Liver (tissue), 9 donors: ENCODE data around the gene SORL1. TPM values are rescaled to one million over a fixed set of nuclear protein-coding genes. Genes with fewer than 3 reads are reported as not detected.
A peak's percentile ranks its signal among the peaks of the same experiment; 100 is the strongest.

Experiments
- DNase-seq: peaks from one replicate; pipeline ENCODE4 v3.0.0-alpha.2; 2017; ENCODE audit warnings: low spot score
- H3K27ac ChIP-seq, 2 donors: one replicate each; pipeline ENCODE4 v1.7.0; 2013; ENCODE audit warnings: inconsistent platforms in 2 of 2, low read length in 2 of 2, control low read depth in 1 of 2, low read depth in 1 of 2, mild to moderate bottlenecking in 1 of 2
- H3K27me3 ChIP-seq, 4 donors: one replicate each; pipeline versions ENCODE4 v1.6.1 to v1.7.0; 2013; ENCODE audit warnings: low read length in 3 of 4, inconsistent platforms in 1 of 4, mild to moderate bottlenecking in 1 of 4, moderate library complexity in 1 of 4; ENCODE audit not compliant: control insufficient read depth in 4 of 4, insufficient read depth in 4 of 4
- H3K36me3 ChIP-seq, 4 donors: one replicate each; pipeline versions ENCODE4 v1.6.1 to v1.7.0; 2013; ENCODE audit warnings: low read length in 3 of 4, mild to moderate bottlenecking in 3 of 4, low read depth in 1 of 4, moderate library complexity in 1 of 4; ENCODE audit not compliant: control insufficient read depth in 4 of 4, insufficient read depth in 3 of 4
- H3K4me1 ChIP-seq, 4 donors: one replicate each; pipeline versions ENCODE4 v1.6.1 to v1.7.0; 2013; ENCODE audit warnings: low read length in 3 of 4, mild to moderate bottlenecking in 3 of 4, moderate library complexity in 1 of 4; ENCODE audit not compliant: control insufficient read depth in 4 of 4, insufficient read depth in 4 of 4
- H3K4me3 ChIP-seq, 3 donors: one replicate each; pipeline versions ENCODE4 v1.6.1 to v1.7.0; 2013; ENCODE audit warnings: low read length in 3 of 3, control low read depth in 1 of 3, low read depth in 1 of 3, mild to moderate bottlenecking in 1 of 3
- H3K9ac ChIP-seq, 2 donors: one replicate each; pipeline ENCODE4 v1.7.0; 2013; ENCODE audit warnings: low read length in 2 of 2, mild to moderate bottlenecking in 2 of 2, moderate library complexity in 2 of 2, control low read depth in 1 of 2, low read depth in 1 of 2
- H3K9me3 ChIP-seq, 4 donors: one replicate each; pipeline versions ENCODE4 v1.6.1 to v1.7.0; 2013; ENCODE audit warnings: low read length in 3 of 4; ENCODE audit not compliant: control insufficient read depth in 4 of 4
- ATF3 ChIP-seq: IDR thresholded peaks from 2 replicates; pipeline ENCODE4 v1.6.1; 2016; ENCODE audit warnings: antibody characterized with exemption
- EGR1 ChIP-seq, 2 donors: IDR thresholded peaks; 2 replicates each; pipeline ENCODE4 v1.6.1; 2016 to 2018; ENCODE audit warnings: antibody characterized with exemption in 2 of 2, low read depth in 2 of 2
- FOXA1 ChIP-seq: IDR thresholded peaks from 2 replicates; pipeline ENCODE4 v1.6.1; 2016; ENCODE audit warnings: antibody characterized with exemption
- FOXA2 ChIP-seq: IDR thresholded peaks from 2 replicates; pipeline ENCODE4 v1.6.1; 2016; ENCODE audit warnings: antibody characterized with exemption
- GABPA ChIP-seq, 2 donors: IDR thresholded peaks in 1 of 2; conservative IDR thresholded peaks in 1 of 2; 2 replicates each; pipeline ENCODE4 v1.6.1; 2016; ENCODE audit warnings: antibody characterized with exemption in 2 of 2, mild to moderate bottlenecking in 1 of 2, moderate library complexity in 1 of 2
- HNF4A ChIP-seq, 2 donors: conservative IDR thresholded peaks; 2 replicates each; pipeline ENCODE4 v1.6.1; 2016; ENCODE audit warnings: antibody characterized with exemption in 2 of 2, mild to moderate bottlenecking in 2 of 2
- HNF4G ChIP-seq: IDR thresholded peaks from 2 replicates; pipeline ENCODE4 v1.6.1; 2016; ENCODE audit warnings: antibody characterized with exemption
- JUND ChIP-seq, 2 donors: IDR thresholded peaks; 2 replicates each; pipeline ENCODE4 v1.6.1; 2016; ENCODE audit warnings: antibody characterized with exemption in 2 of 2
- MAX ChIP-seq: IDR thresholded peaks from 2 replicates; pipeline ENCODE4 v1.6.1; 2016; ENCODE audit warnings: antibody characterized with exemption
- NR2F2 ChIP-seq: IDR thresholded peaks from 2 replicates; pipeline ENCODE4 v1.6.1; 2016; ENCODE audit warnings: antibody characterized with exemption
- RAD21 ChIP-seq, 2 donors: IDR thresholded peaks; 2 replicates each; pipeline ENCODE4 v1.6.1; 2016; ENCODE audit warnings: antibody characterized with exemption in 2 of 2, mild to moderate bottlenecking in 2 of 2
- REST ChIP-seq: IDR thresholded peaks from 2 replicates; pipeline ENCODE4 v1.6.1; 2016; ENCODE audit warnings: antibody characterized with exemption, mild to moderate bottlenecking
- RXRA ChIP-seq, 2 donors: IDR thresholded peaks; 2 replicates each; pipeline ENCODE4 v1.6.1; 2017 to 2018; ENCODE audit warnings: antibody characterized with exemption in 2 of 2, mild to moderate bottlenecking in 1 of 2
- SP1 ChIP-seq: IDR thresholded peaks from 2 replicates; pipeline ENCODE4 v1.6.1; 2018; ENCODE audit warnings: antibody characterized with exemption, mild to moderate bottlenecking
- TAF1 ChIP-seq: conservative IDR thresholded peaks from 2 replicates; pipeline ENCODE4 v1.6.1; 2016; ENCODE audit warnings: antibody characterized with exemption, mild to moderate bottlenecking
- YY1 ChIP-seq: IDR thresholded peaks from 2 replicates; pipeline ENCODE4 v1.6.1; 2016; ENCODE audit warnings: antibody characterized with exemption, mild to moderate bottlenecking
- whole genome bisulfite sequencing: extraction: QIAGEN DNeasy Blood & Tissue Kit; methylation state at CpG from one replicate; pipeline ENCODE4 v1.1.7; 2013; 5-methylcytosine and 5-hydroxymethylcytosine counted together
- polyA plus RNA-seq, 2 donors: library from polyadenylated mRNA; stranded (reverse) in 1 of 2; unstranded in 1 of 2; fragments of 200-250 nt in 1 of 2; fragments of >200 nt in 1 of 2; fragmentation: Nextera tagmentation in 1 of 2; extraction: Ambion mirVana in 1 of 2; gene quantifications; one replicate each; pipeline versions ENCODE4 v1.2.1 to v1.2.3, GENCODE V29; 2013 to 2015
- total RNA-seq, 2 donors: library from RNA; depleted of rRNA; stranded (reverse); fragments of >200 nt; gene quantifications; one replicate each; pipeline ENCODE4 v1.2.3, GENCODE V29; 2014
- TF ChIP-seq, protein P1 (sequence below): fragments of 150-350 bp; IDR thresholded peaks from 2 replicates; pipeline ENCODE4 v1.5.1; 2017; ENCODE audit warnings: improper control_type of control experiment, low read depth, low read length; ENCODE audit not compliant: missing input control
- TF ChIP-seq, protein P2 (sequence below): IDR thresholded peaks from 2 replicates; pipeline ENCODE4 v1.6.1; 2016; ENCODE audit warnings: antibody characterized with exemption
- donor health status: healthy.
- donor health status: healthy.
- donor health status: healthy.
- donor health status: healthy.
- donor health status: healthy.

Gene SORL1
- total and polyA plus RNA-seq, 4 donors: 14.6 to 124 (median 25.4) TPM

DNA sequence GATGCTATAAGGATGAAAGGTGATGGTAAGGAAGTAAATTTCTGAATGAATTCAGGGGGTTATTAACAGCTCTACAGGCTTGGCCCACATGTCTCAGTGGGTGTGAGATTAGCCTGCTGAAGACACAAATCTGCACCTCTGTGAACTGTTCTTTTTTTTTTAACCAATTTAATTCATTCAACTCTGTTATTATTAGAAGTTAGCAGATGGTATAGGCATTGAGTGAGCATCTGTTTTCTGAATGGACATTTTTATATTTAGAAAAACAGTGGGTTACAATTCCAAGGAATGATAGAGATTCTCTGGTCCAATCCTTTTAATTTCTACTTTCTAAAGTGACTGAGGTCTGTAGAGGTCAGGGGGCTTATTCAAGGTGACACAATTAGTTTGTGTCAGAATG lies 122.7 kb downstream of the SORL1 start:
- Histone ChIP-seq H3K27ac (peak overlapping the region; percentile 67 to 78), H3K27me3 (no peaks in the 10 kb centered on the region), H3K9ac (no peak overlapping the region), H3K36me3 (peaks cover 6 to 24% (median 18%) of the 10 kb centered on the region in 4 donors), H3K4me1 (peaks cover 2 to 21% (median 6%) of the 10 kb centered on the region in 4 donors), H3K4me3 (no peak overlapping the region), H3K9me3 (no peaks in the 10 kb centered on the region)
- DNase-seq: no peak
- TF ChIP-seq RXRA (IDR thresholded peaks at IDR 0.05): no peak
- TF ChIP-seq ATF3: no peak
- no peak for TF ChIP-seq SP1
- no peak for TF ChIP-seq MAX
- no peak for TF ChIP-seq GABPA (IDR thresholded peaks at IDR 0.05 in 1 of 2, conservative IDR thresholded peaks at IDR 0.05 in 1 of 2)
- TF ChIP-seq HNF4G: no peak

DNA sequence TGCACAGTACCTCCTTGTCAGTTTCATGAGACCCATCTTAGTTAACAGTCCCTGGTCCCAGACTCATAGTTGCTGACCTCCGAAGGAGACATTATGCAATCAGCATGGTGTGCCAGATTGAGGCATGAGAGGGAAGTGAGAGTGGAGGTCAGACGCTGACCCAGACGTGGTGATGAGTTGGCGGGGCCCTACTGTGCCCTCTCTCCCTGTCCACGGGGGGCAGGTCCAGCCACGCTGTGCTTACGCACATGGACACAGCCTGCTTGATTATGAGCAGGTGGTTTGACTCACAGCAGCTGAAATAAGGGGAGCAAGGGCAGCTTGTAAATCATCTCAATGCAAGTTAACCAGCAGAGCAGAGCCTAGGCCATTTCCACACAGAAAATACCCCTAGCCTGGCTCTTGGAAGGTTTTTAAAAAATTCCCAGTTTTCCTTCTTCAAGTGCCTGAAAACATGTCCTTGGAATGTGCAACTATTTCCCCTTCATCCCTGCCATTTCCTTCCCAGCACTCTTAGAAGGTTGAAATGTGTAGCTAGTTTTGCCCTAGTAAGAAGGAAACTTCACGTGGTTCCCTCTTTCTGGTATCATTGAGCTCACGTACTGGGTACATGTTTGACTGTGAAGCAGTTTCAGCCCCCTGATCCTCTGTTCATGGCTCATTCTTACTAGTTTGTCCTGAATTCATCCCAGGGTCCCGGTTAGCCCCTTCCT lies 123.3 kb downstream of the SORL1 start:
- Histone ChIP-seq H3K27me3 (no peaks in the 10 kb centered on the region), H3K36me3 (peaks cover 6 to 24% (median 18%) of the 10 kb centered on the region in 4 donors), H3K9me3 (no peaks in the 10 kb centered on the region), H3K4me1 (peaks cover 2 to 21% (median 6%) of the 10 kb centered on the region in 4 donors), H3K27ac (peak overlapping the region; percentile 78 to 86), H3K4me3 (no peak overlapping the region), H3K9ac (peak overlapping the region; percentile 17 to 50)
- TF ChIP-seq, protein P1, sequence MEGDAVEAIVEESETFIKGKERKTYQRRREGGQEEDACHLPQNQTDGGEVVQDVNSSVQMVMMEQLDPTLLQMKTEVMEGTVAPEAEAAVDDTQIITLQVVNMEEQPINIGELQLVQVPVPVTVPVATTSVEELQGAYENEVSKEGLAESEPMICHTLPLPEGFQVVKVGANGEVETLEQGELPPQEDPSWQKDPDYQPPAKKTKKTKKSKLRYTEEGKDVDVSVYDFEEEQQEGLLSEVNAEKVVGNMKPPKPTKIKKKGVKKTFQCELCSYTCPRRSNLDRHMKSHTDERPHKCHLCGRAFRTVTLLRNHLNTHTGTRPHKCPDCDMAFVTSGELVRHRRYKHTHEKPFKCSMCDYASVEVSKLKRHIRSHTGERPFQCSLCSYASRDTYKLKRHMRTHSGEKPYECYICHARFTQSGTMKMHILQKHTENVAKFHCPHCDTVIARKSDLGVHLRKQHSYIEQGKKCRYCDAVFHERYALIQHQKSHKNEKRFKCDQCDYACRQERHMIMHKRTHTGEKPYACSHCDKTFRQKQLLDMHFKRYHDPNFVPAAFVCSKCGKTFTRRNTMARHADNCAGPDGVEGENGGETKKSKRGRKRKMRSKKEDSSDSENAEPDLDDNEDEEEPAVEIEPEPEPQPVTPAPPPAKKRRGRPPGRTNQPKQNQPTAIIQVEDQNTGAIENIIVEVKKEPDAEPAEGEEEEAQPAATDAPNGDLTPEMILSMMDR: no peak
- TF ChIP-seq MAX (peak; percentile 95), EGR1 (IDR thresholded peaks at IDR 0.05; ENCODE audit: low read depth in 2 of 2) (peak in 1 of 2 donors; percentile 64), SP1 (peak; percentile 79), YY1 (peak; percentile 66), ATF3 (peak; percentile 78), TAF1 (no peak), HNF4A (conservative IDR thresholded peaks at IDR 0.05) (peak; percentile 82 to 95), REST (peak; percentile 38), RAD21 (IDR thresholded peaks at IDR 0.05) (peak; percentile 51 to 57), FOXA2 (peak; percentile 40), HNF4G (peak; percentile 49), FOXA1 (peak; percentile 61), JUND (IDR thresholded peaks at IDR 0.05) (peak; percentile 56 to 86), GABPA (IDR thresholded peaks at IDR 0.05 in 1 of 2, conservative IDR thresholded peaks at IDR 0.05 in 1 of 2) (peak in 1 of 2 donors; percentile 43), RXRA (IDR thresholded peaks at IDR 0.05) (peak; percentile 91 to 98), NR2F2 (peak; percentile 90)
- TF ChIP-seq, protein P2, sequence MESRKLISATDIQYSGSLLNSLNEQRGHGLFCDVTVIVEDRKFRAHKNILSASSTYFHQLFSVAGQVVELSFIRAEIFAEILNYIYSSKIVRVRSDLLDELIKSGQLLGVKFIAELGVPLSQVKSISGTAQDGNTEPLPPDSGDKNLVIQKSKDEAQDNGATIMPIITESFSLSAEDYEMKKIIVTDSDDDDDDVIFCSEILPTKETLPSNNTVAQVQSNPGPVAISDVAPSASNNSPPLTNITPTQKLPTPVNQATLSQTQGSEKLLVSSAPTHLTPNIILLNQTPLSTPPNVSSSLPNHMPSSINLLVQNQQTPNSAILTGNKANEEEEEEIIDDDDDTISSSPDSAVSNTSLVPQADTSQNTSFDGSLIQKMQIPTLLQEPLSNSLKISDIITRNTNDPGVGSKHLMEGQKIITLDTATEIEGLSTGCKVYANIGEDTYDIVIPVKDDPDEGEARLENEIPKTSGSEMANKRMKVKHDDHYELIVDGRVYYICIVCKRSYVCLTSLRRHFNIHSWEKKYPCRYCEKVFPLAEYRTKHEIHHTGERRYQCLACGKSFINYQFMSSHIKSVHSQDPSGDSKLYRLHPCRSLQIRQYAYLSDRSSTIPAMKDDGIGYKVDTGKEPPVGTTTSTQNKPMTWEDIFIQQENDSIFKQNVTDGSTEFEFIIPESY: peak; percentile 83
- no peak for DNase-seq
- WGBS: 46% methylated on average over 10 of the region's 10 CpGs
